NCI-H187 (cell line): ENCODE measurements around the gene CNTN4.
"Not testable (repeated sequence)": the region's sequence is repeated elsewhere in the genome, so short reads cannot be mapped to it uniquely, and the experiment has no call there.

Experiments used
- DNase-seq, 2 experiments: peaks; one replicate each; lab custom pipeline; 2025; lab: John Stamatoyannopoulos, UW

Gene CNTN4

GRCh38 chr3:2098398-2099027 is at the start of gene CNTN4:
CNTN4 (plus strand) TSS chr3:2098866.
- peak; percentile 64 to 80 for DNase-seq

GRCh38 chr3:2061360-2061759 is 37.3 kb upstream of the CNTN4 start:
- no peak for DNase-seq

- no peak for DNase-seq
These were observed 27.1 kb upstream of the CNTN4 start for GRCh38 chr3:2071531-2071930.

DNA sequence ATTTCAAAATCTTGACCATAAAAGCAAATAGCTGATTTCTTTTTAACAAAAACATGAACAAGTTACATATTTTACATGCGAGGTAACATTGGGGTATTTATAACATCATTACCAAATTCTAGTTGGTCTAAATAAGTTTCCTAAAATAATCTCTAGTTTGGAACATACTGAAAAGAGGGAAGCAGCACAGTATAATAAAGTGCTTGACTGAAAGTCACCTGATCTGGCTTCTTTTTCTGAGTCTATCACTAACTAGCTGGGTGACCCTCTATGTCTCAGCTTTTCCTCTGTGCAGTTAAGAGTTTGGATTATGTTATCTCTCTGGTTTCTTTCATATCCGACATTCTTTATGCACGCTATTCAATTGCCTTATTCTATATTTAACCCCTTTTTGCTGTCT is 19.8 kb upstream of the CNTN4 start:
- no peak for DNase-seq

- no peak for DNase-seq
These were observed 15.7 kb upstream of the CNTN4 start for GRCh38 chr3:2082871-2083480.

DNA sequence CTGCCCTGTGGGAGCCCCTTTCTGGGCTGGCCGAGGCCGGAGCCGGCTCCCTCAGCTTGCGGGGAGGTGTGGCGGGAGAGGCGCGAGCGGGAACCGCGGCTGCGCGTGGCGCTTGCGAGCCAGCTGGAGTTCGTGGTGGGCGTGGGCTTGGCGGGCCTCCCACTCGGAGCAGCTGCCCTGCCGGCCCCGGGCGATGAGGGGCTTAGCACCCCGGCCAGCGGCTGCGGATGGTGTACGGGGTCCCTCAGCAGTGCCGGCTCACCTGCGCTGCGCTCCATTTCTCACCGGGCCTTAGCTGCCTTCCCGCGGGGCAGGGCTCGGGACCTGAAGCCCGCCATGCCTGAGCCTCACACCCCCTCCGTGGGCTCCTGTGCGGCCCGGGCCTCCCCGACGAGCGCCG is 15.1 kb upstream of the CNTN4 start:
- DNase-seq, result not testable (repeated sequence)

- DNase-seq, result no peak
These were observed 8.4 kb upstream of the CNTN4 start for GRCh38 chr3:2090095-2090911.

GRCh38 chr3:2092758-2093157 is 5.9 kb upstream of the CNTN4 start:
- DNase-seq, result no peak

GRCh38 chr3:2094941-2095340 is 3.7 kb upstream of the CNTN4 start:
- no peak for DNase-seq

DNA sequence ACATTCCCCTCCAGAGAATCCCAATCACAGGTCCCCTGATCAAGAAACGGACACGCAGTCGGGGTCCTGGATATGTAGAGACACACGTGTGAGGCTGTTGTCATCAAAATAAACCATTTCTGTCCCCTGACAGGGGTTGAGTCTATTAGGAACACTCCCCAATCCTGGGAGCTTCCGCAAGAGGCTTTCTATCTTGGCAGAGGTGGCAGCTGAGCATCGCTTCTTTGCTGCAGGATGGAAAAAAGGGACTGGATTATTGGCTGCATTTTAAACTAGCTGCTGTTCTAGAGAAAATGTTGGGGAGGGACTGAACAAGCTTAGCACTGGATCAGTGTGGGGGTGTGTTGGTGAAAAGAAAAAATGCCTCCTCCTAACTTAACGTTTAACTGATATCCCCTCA is 2.5 kb upstream of the CNTN4 start:
- DNase-seq, result no peak

GRCh38 chr3:2097641-2098191 is 950 bp upstream of the CNTN4 start:
- no peak for DNase-seq

DNA sequence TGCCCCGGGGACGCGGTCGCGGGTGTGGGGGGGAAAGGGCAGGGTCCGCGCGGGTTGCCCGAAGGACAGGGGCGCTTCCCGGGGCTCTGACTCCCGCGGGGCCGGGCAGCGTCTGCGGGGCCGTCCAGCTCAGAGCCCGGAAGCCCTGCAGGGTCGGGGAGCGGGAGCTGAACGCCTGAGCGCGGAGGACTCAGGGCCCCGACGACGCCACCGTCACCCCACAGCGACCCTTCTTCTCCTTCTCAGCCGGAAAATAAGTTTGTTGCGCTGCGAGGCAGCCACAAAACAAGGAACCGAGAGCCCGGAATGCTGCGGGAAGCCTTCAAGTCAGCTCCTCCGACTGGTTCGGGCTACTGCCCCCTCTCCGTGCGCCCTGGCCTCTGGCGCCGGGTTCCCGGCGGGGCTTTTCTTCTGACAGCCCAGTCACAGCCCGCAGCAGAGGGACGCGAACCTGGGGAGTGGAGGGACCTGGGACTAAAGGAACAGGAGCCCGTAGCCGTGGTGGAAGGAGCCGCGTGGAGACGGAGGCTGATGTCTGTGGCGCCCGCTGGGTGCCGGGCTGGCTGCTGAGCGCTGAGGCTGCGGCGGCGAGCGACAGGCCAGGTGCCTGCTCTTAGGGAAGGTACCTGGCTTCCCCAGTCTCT is 484 bp downstream of the CNTN4 start:
- DNase-seq, result peak in 1 of 2 experiments; percentile 29

DNA sequence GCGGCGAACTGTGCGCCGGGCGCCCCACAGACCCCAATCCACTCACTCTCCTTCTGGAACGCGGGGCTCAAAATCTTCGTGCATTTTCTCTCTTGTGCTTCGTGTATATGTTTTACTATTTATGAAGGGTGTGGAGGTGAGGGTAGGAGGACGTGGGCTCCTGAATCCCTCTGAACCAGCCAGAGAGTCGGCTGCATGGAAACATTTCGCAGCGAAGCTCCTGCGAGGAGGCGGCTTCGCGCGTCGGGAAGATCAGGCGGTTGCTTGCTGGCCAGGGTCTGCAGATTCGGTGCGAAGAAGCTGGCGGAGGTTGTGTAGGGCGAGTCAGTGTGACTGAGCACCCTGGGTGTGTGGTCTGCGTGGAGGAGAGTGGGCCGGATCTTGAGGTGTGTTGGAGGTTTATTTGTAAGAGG is 1.1 kb downstream of the CNTN4 start:
- DNase-seq, result no peak

DNA sequence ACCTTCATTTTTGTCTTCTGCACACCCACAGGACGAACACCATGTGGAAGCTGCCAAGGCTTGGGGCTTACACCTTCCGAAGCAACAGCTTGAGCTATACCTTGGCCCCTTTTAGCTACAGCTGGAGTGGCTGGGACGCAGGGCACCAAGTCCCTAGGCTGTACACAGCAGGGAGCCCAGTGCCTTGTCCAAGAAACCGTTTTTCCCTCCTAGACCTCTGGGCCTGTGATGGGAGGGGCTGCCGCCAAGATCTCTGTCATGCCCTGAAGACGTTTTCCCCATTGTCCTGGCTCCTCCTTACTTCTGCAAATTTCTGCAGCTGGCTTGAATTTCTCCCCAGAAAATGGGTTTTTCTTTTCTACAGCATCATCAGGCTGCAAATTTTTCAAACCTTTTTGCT is 7.8 kb downstream of the CNTN4 start:
- DNase-seq, result no peak

DNA sequence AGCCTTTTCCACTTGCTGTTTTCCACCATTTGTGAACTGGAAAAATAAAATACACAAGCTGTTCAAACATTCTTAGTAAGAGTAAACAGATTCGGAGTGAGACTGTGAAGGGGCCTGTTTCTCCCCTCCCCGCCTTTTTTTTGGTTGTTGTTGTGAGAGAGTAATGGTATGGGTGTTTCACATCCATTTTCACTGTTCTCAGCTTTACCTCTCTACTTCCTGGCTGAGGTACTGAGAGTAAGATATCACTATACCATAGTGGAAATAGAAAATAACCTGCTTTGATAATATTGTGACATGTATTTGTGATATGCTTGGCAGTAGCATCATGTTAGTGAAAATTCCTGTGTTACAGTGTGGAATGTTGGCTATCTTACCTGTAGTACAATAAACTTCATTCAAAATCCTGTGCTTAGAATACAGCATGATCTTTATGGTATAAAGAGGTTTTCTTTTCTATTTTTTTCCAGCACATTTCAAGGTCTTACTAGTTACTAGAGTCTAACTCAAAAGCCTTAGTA is 12.0 kb downstream of the CNTN4 start:
- DNase-seq, result no peak

DNA sequence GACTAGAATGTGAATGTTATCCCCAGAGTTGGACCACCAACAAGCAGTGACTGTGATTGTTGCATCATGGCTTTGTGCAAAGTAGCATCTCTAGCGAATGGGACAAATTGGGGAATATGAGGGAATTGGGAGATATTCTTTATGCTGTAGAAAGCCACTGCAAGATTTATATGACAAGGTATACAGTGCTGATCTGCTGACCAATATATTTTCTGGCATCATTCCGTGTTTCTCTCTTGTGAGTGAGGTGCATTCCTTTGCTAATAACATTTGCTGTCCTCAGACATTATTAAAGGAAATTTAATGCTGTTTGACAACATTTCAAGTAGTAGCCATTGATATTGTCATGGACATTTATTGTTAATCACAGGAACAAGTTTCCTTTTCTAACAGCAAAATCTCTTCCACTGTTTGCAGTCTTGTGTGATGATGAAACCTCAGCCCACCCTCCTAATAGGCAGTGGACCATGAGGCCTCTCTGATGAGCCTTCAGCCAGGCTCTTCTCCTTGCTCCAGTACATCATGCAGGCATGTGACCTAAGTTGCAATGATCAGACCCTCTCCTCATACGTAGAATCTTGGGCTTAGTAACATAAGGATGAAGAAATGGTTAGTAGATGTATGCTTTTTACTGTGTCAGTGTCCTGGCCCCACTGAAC is 16.1 kb downstream of the CNTN4 start:
- no peak for DNase-seq

- DNase-seq, result no peak
These were observed 32.1 kb downstream of the CNTN4 start for GRCh38 chr3:2130726-2131125.

GRCh38 chr3:2133146-2133545 is 34.5 kb downstream of the CNTN4 start:
- DNase-seq, result no peak

GRCh38 chr3:2137651-2138050 is 39.0 kb downstream of the CNTN4 start:
- no peak for DNase-seq

DNA sequence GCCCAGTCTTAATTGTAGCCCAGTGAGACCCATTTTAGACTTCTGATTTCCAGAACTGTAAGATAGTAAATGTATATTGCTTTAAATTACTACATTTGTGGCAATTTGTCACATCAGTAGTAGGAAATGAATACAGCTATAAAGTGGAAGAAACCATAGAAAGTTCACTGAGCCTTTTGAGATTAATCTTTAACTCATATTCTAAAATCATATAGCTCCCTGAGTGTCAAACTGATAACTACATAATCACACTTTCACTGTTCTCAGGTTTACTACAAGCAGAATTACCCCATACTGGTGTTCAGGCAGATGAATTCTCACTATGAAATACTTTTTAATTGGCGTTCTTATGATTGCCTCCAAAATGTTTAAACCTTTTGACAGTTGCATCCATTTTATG is 42.8 kb downstream of the CNTN4 start:
- DNase-seq, result no peak

DNA sequence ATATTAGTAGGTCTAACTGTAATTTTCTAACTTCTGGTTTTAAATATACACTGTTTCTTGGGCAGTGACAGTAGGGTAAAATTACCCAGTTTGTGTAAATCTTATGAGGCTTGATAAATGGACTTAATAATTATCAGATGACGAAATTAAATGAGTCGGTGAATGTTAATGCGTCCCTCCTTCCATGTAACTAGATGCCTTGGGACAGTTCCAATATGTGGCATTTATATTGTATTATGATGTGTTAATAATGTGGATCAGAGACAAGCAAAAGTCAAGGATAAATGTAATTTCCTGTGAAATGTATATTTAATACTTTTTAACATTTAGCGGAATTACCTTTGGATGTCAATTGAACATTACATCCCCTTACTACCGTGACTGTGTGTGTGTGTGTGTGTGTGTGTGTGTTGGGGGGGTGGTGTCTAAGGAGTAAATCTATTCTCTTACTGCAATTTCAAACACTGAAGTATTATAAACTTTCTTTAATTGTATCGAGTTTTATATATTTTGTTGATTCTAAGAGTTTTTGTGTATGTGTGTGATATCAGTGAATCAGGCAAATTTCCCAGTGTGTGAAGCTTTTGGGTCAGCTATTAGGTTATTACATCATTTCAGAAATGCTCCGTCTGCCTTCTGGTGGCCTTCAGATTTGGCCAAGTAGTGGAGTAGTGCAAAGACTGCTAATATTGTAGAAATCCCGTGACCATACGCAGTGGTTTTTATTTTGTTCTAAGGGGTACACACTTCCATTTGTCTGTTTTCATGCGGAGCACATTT is 50.1 kb downstream of the CNTN4 start:
- no peak for DNase-seq
